GM06990 (cell line): Measurements from ENCODE around the gene ZNF99.

Experiments used
- DNase-seq: peaks from one replicate; pipeline ENCODE4 v3.0.0-alpha.2; 2011; ENCODE audit not compliant: insufficient read length; ENCODE audit errors: extremely low read depth
- H3K27me3 ChIP-seq: replicated peaks from 2 replicates; pipeline ENCODE4 v1.6.0; 2011; ENCODE audit warnings: low read length; ENCODE audit not compliant: control insufficient read depth, insufficient read depth
- H3K36me3 ChIP-seq: 2 replicates; pipeline ENCODE4 v1.5.1; 2011; ENCODE audit warnings: low read length; ENCODE audit not compliant: control insufficient read depth, insufficient read depth
- H3K4me3 ChIP-seq: replicated peaks from 2 replicates; pipeline ENCODE4 v1.5.1; 2011; ENCODE audit warnings: low read depth, mild to moderate bottlenecking, control low read depth, low read length
- CTCF ChIP-seq: IDR thresholded peaks from 2 replicates; pipeline ENCODE4 v1.5.1; 2011; ENCODE audit warnings: low read length, control low read depth, mild to moderate bottlenecking, inconsistent platforms; ENCODE audit not compliant: insufficient read depth, poor library complexity, severe bottlenecking

The ZNF99 gene

GRCh38 chr19:22783651-22784410, at the start of gene ZNF99:
Gene ZNF99 (minus strand): TSS chr19:22784151. CDS start chr19:22784016, 135 bp downstream.
- no peaks in the 10 kb centered on the region for H3K36me3 ChIP-seq
- no peak for TF ChIP-seq CTCF
- no peaks in the 10 kb centered on the region for H3K27me3 ChIP-seq
- no peak for DNase-seq
- no peak within 1 kb of the TSS for H3K4me3 ChIP-seq

- no peak within 1 kb of the TSS for H3K4me3 ChIP-seq
- DNase-seq, result no peak
- H3K27me3 ChIP-seq, result no peaks in the 10 kb centered on the region
- no peaks in the 10 kb centered on the region for H3K36me3 ChIP-seq
- TF ChIP-seq CTCF, result no peak
These were observed 48.2 kb upstream of the ZNF99 start, which contains the start of gene ZNF723 for GRCh38 chr19:22832031-22832762. Gene ZNF723 (plus strand): TSS chr19:22832291. CDS start chr19:22832380, 89 bp downstream.

- H3K27me3 ChIP-seq, result no peaks in the 10 kb centered on the region
- no peak overlapping the region for H3K4me3 ChIP-seq
- DNase-seq, result no peak
- TF ChIP-seq CTCF, result no peak
- no peaks in the 10 kb centered on the region for H3K36me3 ChIP-seq
These were observed 47.3 kb upstream of the ZNF99 start for GRCh38 chr19:22831211-22831610.

DNA sequence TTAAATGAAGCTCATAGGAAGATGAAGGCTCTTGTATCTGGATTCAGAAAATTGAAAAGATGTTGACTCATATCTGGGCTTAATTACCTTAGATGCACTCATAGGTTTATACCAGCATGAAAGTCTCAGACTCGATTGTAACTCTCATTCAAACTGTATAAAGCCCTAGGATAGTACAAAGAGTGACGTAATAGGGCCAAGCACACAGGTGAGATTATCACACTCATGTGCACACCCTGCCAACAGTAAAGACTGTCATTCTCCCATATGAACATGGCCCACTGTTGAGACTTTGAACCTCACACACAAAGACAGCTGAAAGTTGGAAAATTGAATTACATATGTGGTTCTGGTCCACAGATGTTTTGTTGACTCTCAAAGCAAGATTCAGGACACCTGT, 30.2 kb upstream of the ZNF99 start:
- no peak for DNase-seq
- no peak for TF ChIP-seq CTCF

DNA sequence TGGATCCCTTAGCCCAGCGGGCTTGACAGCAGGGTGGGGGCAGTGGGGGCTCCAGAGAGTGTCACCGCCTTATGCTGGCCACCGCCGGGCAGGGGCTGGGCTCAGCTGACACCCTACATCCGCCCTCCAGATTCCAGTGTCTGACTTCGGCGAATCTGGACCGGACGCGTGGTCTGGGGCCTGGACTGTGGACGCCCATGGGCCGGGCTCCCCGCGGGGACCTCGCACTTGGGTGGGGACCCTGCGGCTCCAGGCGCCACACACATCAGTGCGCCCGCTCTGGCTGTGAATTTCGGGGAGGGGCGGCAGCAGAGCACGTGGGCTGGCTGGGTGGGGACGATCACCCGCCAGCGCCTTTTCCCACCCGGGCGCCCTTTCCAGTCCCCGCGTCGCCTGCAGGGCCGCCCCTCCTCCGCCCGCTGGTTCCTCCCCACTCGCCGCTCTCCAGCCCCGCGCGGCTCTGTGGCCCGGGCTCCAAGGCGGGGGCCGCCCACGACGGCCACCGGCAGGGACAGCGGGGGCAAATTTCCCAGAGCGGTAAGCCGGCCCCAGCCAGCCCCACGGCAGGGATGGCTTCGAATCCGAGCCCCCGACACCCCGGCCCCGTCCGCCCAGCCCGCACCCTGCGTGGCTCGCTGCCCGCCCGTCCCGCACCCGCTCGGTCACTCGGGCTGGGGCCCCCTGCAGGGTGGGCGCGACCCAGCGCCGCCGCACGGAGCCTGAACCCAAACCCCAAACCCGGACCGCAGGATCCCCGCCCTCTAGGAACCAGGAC, 23.3 kb upstream of the ZNF99 start:
- no peak for DNase-seq
- no peaks in the 10 kb centered on the region for H3K36me3 ChIP-seq
- TF ChIP-seq CTCF, result no peak

More for the DNA sequence above, 30.2 kb upstream of the ZNF99 start:
- H3K4me3 ChIP-seq, result no peak overlapping the region
- no peaks in the 10 kb centered on the region for H3K27me3 ChIP-seq
- H3K36me3 ChIP-seq, result no peaks in the 10 kb centered on the region

More for the DNA sequence above, 23.3 kb upstream of the ZNF99 start:
- no peaks in the 10 kb centered on the region for H3K27me3 ChIP-seq
- H3K4me3 ChIP-seq, result no peak overlapping the region
